Neutrophil (primary cell): Measurements from ENCODE around the gene TMEM53.

ENCODE experiments used
- H3K27ac ChIP-seq: fragments of 200-600 bp; sonication (generic); 2 replicates; pipeline ENCODE4 v1.5.1; 2016; ENCODE audit warnings: mild to moderate bottlenecking, moderate library complexity
- H3K27me3 ChIP-seq: fragments of 200-600 bp; sonication (generic); 2 replicates; pipeline ENCODE4 v1.6.0; 2016; ENCODE audit warnings: mild to moderate bottlenecking
- H3K36me3 ChIP-seq: fragments of 200-600 bp; sonication (generic); 2 replicates; pipeline ENCODE4 v1.5.1; 2017
- H3K4me1 ChIP-seq, 2 experiments: fragments of 200-600 bp in 1 of 2; sonication (generic) in 1 of 2; 1 replicate in 1 of 2; 2 replicates in 1 of 2; pipeline versions ENCODE4 v1.5.1 to v1.6.1; 2013 to 2016; ENCODE audit warnings: low read depth in 1 of 2, low read length in 1 of 2, mild to moderate bottlenecking in 1 of 2, moderate library complexity in 1 of 2; ENCODE audit not compliant: control insufficient read depth in 1 of 2, insufficient read depth in 1 of 2
- H3K4me3 ChIP-seq, 2 experiments: fragments of 200-600 bp in 1 of 2; sonication (generic) in 1 of 2; 1 replicate in 1 of 2; 2 replicates in 1 of 2; pipeline ENCODE4 v1.5.1; 2013 to 2016; ENCODE audit warnings: low read depth in 1 of 2, low read length in 1 of 2, mild to moderate bottlenecking in 1 of 2, moderate library complexity in 1 of 2
- H3K9me3 ChIP-seq: fragments of 200-600 bp; sonication (generic); 2 replicates; pipeline ENCODE4 v1.5.1; 2016
- TF ChIP-seq, protein P1 (sequence below): fragments of 200-600 bp; sonication (generic); IDR thresholded peaks from 2 replicates; pipeline ENCODE4 v1.5.1; 2016; ENCODE audit warnings: antibody characterized with exemption

The TMEM53 gene

DNA sequence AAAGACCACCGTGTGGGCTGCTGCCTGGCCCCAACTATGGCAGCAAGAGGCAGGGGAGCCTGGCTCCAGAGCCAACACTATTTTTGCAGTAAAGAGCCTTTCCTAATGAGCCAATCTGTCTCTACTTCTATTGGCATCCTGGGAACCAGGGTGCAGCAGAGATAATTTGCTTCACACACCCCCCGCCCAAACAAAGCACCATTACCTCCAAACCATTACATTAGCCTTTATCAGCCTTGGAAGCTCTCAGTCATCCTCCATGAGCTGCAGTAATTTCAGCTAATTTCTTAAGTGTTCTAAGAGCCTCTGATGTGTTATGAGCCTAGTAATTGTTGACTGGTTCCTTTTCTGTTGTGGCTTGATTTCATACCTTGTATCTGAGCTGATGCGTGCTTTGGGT lies 21.8 kb upstream of the TMEM53 start:
- Histone ChIP-seq H3K27me3 (no peaks in the 10 kb centered on the region), H3K4me3 (no peak overlapping the region), H3K36me3 (no peaks in the 10 kb centered on the region), H3K4me1 (peaks cover 15 to 19% of the 10 kb centered on the region in 2 experiments), H3K9me3 (no peaks in the 10 kb centered on the region), H3K27ac (no peak overlapping the region)
- TF ChIP-seq, protein P1, sequence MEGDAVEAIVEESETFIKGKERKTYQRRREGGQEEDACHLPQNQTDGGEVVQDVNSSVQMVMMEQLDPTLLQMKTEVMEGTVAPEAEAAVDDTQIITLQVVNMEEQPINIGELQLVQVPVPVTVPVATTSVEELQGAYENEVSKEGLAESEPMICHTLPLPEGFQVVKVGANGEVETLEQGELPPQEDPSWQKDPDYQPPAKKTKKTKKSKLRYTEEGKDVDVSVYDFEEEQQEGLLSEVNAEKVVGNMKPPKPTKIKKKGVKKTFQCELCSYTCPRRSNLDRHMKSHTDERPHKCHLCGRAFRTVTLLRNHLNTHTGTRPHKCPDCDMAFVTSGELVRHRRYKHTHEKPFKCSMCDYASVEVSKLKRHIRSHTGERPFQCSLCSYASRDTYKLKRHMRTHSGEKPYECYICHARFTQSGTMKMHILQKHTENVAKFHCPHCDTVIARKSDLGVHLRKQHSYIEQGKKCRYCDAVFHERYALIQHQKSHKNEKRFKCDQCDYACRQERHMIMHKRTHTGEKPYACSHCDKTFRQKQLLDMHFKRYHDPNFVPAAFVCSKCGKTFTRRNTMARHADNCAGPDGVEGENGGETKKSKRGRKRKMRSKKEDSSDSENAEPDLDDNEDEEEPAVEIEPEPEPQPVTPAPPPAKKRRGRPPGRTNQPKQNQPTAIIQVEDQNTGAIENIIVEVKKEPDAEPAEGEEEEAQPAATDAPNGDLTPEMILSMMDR = no peak

DNA sequence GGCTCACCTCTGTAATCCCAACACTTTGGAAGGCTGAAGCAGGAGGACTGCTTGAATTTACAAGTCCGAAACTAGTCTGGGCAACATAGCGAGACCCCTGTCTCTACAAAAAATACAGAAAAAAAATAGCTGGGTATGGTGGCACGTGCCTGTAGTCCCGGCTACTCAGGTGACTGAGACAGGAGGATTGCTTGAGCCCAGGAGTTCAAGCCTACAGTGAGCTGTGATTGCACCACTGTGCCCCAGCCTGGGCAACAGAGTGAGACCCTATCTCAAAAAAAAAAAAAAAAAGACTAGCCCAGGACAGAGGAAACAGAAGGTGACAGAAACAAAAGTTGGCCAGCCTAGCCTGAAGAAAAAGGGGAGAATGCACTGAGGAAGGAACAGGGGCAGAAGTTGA lies 21.4 kb upstream of the TMEM53 start:
- Histone ChIP-seq H3K27me3 (no peaks in the 10 kb centered on the region), H3K9me3 (no peaks in the 10 kb centered on the region), H3K36me3 (no peaks in the 10 kb centered on the region)

DNA sequence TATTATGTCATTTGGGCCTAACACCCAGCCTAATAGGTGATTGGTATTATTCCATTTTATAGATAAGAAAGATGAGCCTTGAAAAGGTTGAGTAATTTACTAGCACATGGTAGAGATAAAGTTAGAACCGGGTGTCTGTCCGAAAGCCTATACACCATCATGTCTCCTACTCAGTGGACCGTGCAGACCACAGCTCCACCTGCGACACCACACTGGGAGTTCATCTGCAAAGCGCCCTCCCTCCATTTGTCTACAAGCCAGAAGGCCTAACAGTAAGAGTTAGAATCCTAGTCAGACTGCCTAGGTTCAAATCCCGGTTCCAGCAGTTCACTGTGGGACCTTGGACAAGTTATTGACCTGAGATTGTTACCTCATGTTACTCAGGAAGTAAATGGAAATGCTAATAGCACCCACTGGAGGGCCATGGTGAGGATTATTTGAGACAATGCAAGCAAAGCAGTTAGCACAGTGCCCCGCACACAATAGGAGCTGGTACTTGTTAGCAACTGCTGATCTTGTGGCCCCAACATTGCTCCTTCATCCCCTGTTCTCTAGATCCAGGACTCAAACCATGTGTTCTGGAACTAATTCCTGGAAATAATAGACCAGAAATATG lies 20.7 kb upstream of the TMEM53 start:
- TF ChIP-seq, protein P1 = no peak

More for the DNA sequence above, 21.4 kb upstream of the TMEM53 start:
- H3K27ac ChIP-seq = no peak overlapping the region
- H3K4me3 ChIP-seq = no peak overlapping the region
- H3K4me1 ChIP-seq = peaks cover 15 to 19% of the 10 kb centered on the region in 2 experiments
- TF ChIP-seq, protein P1 = no peak

DNA sequence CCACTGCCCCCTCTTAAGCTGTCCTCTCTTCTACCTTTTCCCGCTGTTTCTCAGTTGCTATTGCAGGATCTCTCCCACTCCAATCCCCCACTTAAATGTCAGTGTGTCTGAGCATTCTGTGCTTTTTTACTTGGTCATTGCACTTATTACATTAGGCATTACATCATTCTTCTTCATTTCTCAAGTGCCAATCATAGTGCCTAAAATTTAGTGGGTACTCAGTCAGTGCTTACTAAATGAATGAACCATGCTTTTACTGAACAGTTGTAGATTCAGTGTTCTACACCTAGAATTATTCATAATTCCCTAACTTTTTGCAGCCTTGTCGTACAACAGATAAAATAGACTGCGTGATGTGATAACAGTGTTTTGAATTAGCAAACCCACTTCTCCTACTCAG lies 19.6 kb upstream of the TMEM53 start:
- no peak overlapping the region for H3K4me3 ChIP-seq
- H3K9me3 ChIP-seq = no peaks in the 10 kb centered on the region
- H3K27me3 ChIP-seq = no peaks in the 10 kb centered on the region
- no peak overlapping the region for H3K27ac ChIP-seq
- peaks cover 15 to 19% of the 10 kb centered on the region in 2 experiments for H3K4me1 ChIP-seq
- TF ChIP-seq, protein P1 = no peak
- no peaks in the 10 kb centered on the region for H3K36me3 ChIP-seq

More for the DNA sequence above, 20.7 kb upstream of the TMEM53 start:
- Histone ChIP-seq H3K27ac (no peak overlapping the region), H3K36me3 (no peaks in the 10 kb centered on the region), H3K9me3 (no peaks in the 10 kb centered on the region), H3K27me3 (no peaks in the 10 kb centered on the region), H3K4me1 (peaks cover 15 to 19% of the 10 kb centered on the region in 2 experiments), H3K4me3 (no peak overlapping the region)

DNA sequence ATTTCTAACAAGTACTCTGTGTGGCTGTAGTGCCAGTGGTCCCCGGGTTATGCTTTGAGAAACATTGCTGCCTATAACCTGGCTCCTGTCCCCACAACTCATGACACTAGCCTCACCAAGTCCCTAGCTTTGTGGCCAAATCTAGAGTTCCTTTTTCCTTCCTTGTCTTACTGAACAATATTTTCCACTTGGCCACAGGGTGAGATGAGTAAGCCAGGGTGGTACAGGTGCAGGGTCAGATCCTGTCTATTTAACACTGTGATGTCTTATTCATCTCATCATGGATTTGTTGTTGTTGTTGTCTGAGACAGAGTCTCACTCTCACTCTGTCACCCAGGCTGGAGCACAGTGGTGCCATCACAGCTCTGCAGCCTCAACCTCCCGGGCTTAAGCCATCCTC lies 18.9 kb upstream of the TMEM53 start:
- Histone ChIP-seq H3K4me1 (peaks cover 15 to 19% of the 10 kb centered on the region in 2 experiments), H3K4me3 (no peak overlapping the region), H3K36me3 (no peaks in the 10 kb centered on the region), H3K27me3 (no peaks in the 10 kb centered on the region), H3K27ac (no peak overlapping the region), H3K9me3 (no peaks in the 10 kb centered on the region)
- TF ChIP-seq, protein P1 = no peak

DNA sequence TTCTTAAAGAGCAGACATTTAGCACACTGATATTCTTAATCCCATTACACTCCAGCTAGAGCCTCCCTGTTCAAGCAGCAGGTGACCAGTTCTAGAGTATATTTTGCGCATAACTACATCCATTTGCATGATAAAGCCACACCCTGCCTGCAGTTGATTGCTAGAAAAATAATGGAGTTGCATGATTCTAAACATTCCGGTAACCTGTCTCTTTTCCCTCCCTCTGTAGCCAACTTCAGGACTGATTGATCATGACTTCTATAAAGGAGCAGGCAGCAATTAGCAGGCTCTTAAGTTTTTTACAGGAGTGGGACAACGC lies 15.1 kb upstream of the TMEM53 start:
- Histone ChIP-seq H3K27ac (no peak overlapping the region), H3K27me3 (no peaks in the 10 kb centered on the region), H3K4me1 (peaks cover 23 to 27% of the 10 kb centered on the region in 2 experiments), H3K36me3 (no peaks in the 10 kb centered on the region), H3K4me3 (no peak overlapping the region), H3K9me3 (no peaks in the 10 kb centered on the region)
- TF ChIP-seq, protein P1 = no peak
